Glutamatergic neuron (in vitro differentiated cells): ENCODE results near the gene LINC01488. TPM values are rescaled to one million over a fixed set of nuclear protein-coding genes. Genes with fewer than 3 reads are reported as not detected.
A peak's percentile ranks its signal among the peaks of the same experiment; 100 is the strongest.

ENCODE experiments used
- DNase-seq: peaks from one replicate; pipeline ENCODE4 v3.0.0; 2022
- H3K27ac Mint-ChIP-seq: one replicate; pipeline ENCODE4 v1.8.0; 2020; ENCODE audit warnings: mild to moderate bottlenecking, mixed read lengths, inconsistent platforms; ENCODE audit not compliant: unreplicated experiment
- H3K27me3 Mint-ChIP-seq: one replicate; pipeline ENCODE4 v1.8.0; 2020; ENCODE audit warnings: mild to moderate bottlenecking, moderate library complexity, mixed read lengths, inconsistent platforms; ENCODE audit not compliant: unreplicated experiment
- H3K36me3 Mint-ChIP-seq: one replicate; pipeline ENCODE4 v1.8.0; 2020; ENCODE audit warnings: mild to moderate bottlenecking, mixed read lengths, inconsistent platforms; ENCODE audit not compliant: unreplicated experiment
- H3K4me1 Mint-ChIP-seq: one replicate; pipeline ENCODE4 v1.8.0; 2020; ENCODE audit warnings: mild to moderate bottlenecking, low read depth, mixed read lengths, inconsistent platforms; ENCODE audit not compliant: unreplicated experiment
- H3K4me3 Mint-ChIP-seq: one replicate; pipeline ENCODE4 v1.8.0; 2020; ENCODE audit warnings: mild to moderate bottlenecking, mixed read lengths, inconsistent platforms; ENCODE audit not compliant: unreplicated experiment
- H3K9me3 Mint-ChIP-seq: one replicate; pipeline ENCODE4 v1.8.0; 2020; ENCODE audit warnings: mild to moderate bottlenecking, moderate library complexity, mixed read lengths, inconsistent platforms; ENCODE audit not compliant: unreplicated experiment
- CTCF ChIP-seq: fragments of 200-600 bp; sonication (generic); IDR thresholded peaks from one replicate; pipeline ENCODE4 v1.5.0; 2021; ENCODE audit not compliant: partially characterized antibody, unreplicated experiment
- total RNA-seq: library from RNA; stranded (reverse); fragmentation: NEBNext Ultra II Directional; extraction: Animal tissue kit (Norgen Biotek cat#: 25700); gene quantifications from one replicate; pipeline ENCODE4 v1.2.1, GENCODE V29; 2021; ENCODE audit not compliant: unreplicated experiment

The LINC01488 gene
- total RNA-seq, 1 donor from 2014 or later: not detected

GRCh38 chr11:69530278-69531070, 49.0 kb downstream of the LINC01488 start:
- Mint-ChIP-seq H3K4me3 (no peak overlapping the region), H3K9me3 (peaks cover 1% of the 10 kb centered on the region), H3K36me3 (no peaks in the 10 kb centered on the region), H3K27ac (no peak overlapping the region), H3K4me1 (no peaks in the 10 kb centered on the region), H3K27me3 (peaks cover 4% of the 10 kb centered on the region)
- DNase-seq: no peak
- no peak for TF ChIP-seq CTCF

GRCh38 chr11:69531071-69531716, 49.7 kb downstream of the LINC01488 start:
- no peaks in the 10 kb centered on the region for H3K36me3 Mint-ChIP-seq
- no peak overlapping the region for H3K27ac Mint-ChIP-seq
- no peaks in the 10 kb centered on the region for H3K4me1 Mint-ChIP-seq
- peaks cover 4% of the 10 kb centered on the region for H3K27me3 Mint-ChIP-seq
- no peak for TF ChIP-seq CTCF
- DNase-seq: no peak
- no peak overlapping the region for H3K4me3 Mint-ChIP-seq
- H3K9me3 Mint-ChIP-seq: peaks cover 1% of the 10 kb centered on the region

GRCh38 chr11:69531717-69532088, 50.2 kb downstream of the LINC01488 start:
- no peak overlapping the region for H3K27ac Mint-ChIP-seq
- H3K27me3 Mint-ChIP-seq: peaks cover 4% of the 10 kb centered on the region
- H3K36me3 Mint-ChIP-seq: no peaks in the 10 kb centered on the region
- no peak overlapping the region for H3K4me3 Mint-ChIP-seq
- peaks cover 1% of the 10 kb centered on the region for H3K9me3 Mint-ChIP-seq
- no peak for DNase-seq
- TF ChIP-seq CTCF: no peak
- no peaks in the 10 kb centered on the region for H3K4me1 Mint-ChIP-seq

- H3K27me3 Mint-ChIP-seq: peaks cover 4% of the 10 kb centered on the region
- H3K36me3 Mint-ChIP-seq: peaks cover 4% of the 10 kb centered on the region
- H3K27ac Mint-ChIP-seq: no peak overlapping the region
- DNase-seq: peak; percentile 11
- no peak overlapping the region for H3K4me3 Mint-ChIP-seq
- H3K9me3 Mint-ChIP-seq: peaks cover 1% of the 10 kb centered on the region
- H3K4me1 Mint-ChIP-seq: no peaks in the 10 kb centered on the region
- TF ChIP-seq CTCF: no peak
Measured at GRCh38 chr11:69533296-69534165, 52.1 kb downstream of the LINC01488 start.

- Mint-ChIP-seq H3K4me1 (no peaks in the 10 kb centered on the region), H3K27me3 (peaks cover 4% of the 10 kb centered on the region), H3K36me3 (peaks cover 4% of the 10 kb centered on the region), H3K9me3 (peaks cover 1% of the 10 kb centered on the region), H3K27ac (no peak overlapping the region), H3K4me3 (no peak overlapping the region)
- no peak for TF ChIP-seq CTCF
- peak; percentile 14 for DNase-seq
Measured at GRCh38 chr11:69534166-69534530, 52.7 kb downstream of the LINC01488 start.
